Naive thymus-derived CD4-positive, alpha-beta T cell (primary cell): Measurements from ENCODE around the gene STX8. TPM values are rescaled to one million over a fixed set of nuclear protein-coding genes. Genes with fewer than 3 reads are reported as not detected.

Source experiments
- ATAC-seq: fragments of 150-1000 bp; cut with Tn5 transposase; 2 replicates; pipeline ENCODE4 v1.10.0; 2021; ENCODE audit warnings: mild to moderate bottlenecking, moderate library complexity
- CTCF ChIA-PET: fragments of 350-600 bp; sonication (Branson Sonifier 250); formaldehyde crosslinking; loops from one replicate; lab custom pipeline; 2021; ENCODE audit warnings: antibody characterized with exemption; lab: Charles Lee
- POLR2A ChIA-PET: fragments of 350-600 bp; sonication (Branson Sonifier 250); formaldehyde crosslinking; loops from one replicate; lab custom pipeline; 2021; ENCODE audit warnings: antibody characterized with exemption, inconsistent platforms; lab: Charles Lee
- DNase-seq, 9 donors: peaks; one replicate each; pipeline versions ENCODE4 v3.0.0 to v3.0.0-alpha.2; 2020 to 2022; ENCODE audit warnings: mixed read lengths in 1 of 9
- H3K27ac ChIP-seq: one replicate; pipeline ENCODE4 v1.7.0; 2013; ENCODE audit warnings: mild to moderate bottlenecking, low read depth, low read length, moderate library complexity
- H3K27me3 ChIP-seq, 2 donors: one replicate each; pipeline ENCODE4 v1.7.0; 2013; ENCODE audit warnings: low read length in 2 of 2, mild to moderate bottlenecking in 2 of 2, moderate library complexity in 2 of 2; ENCODE audit not compliant: control insufficient read depth in 2 of 2, insufficient read depth in 2 of 2
- H3K36me3 ChIP-seq, 3 experiments: 1 replicate in 2 of 3; 2 replicates in 1 of 3; pipeline ENCODE4 v1.7.0; 2013; ENCODE audit warnings: low read length in 3 of 3, mild to moderate bottlenecking in 3 of 3, moderate library complexity in 1 of 3; ENCODE audit not compliant: insufficient read depth in 3 of 3, control insufficient read depth in 2 of 3
- H3K4me1 ChIP-seq, 2 donors: one replicate each; pipeline ENCODE4 v1.7.0; 2013; ENCODE audit warnings: low read length in 2 of 2, mild to moderate bottlenecking in 2 of 2, moderate library complexity in 1 of 2; ENCODE audit not compliant: control insufficient read depth in 2 of 2, insufficient read depth in 2 of 2
- H3K4me3 ChIP-seq: 2 replicates; pipeline ENCODE4 v1.7.0; 2013; ENCODE audit warnings: mild to moderate bottlenecking, low read length
- H3K9me3 ChIP-seq, 3 experiments: 1 replicate in 2 of 3; 2 replicates in 1 of 3; pipeline ENCODE4 v1.7.0; 2013; ENCODE audit warnings: low read length in 3 of 3; ENCODE audit not compliant: control insufficient read depth in 2 of 3
- H3K27ac Mint-ChIP-seq, 9 donors: one replicate each; pipeline ENCODE4 v1.8.0; 2020 to 2022; ENCODE audit warnings: mixed read lengths in 9 of 9, mild to moderate bottlenecking in 8 of 9, moderate library complexity in 5 of 9, inconsistent platforms in 2 of 9
- H3K27me3 Mint-ChIP-seq, 5 donors: one replicate each; pipeline ENCODE4 v1.8.0; 2021 to 2022; ENCODE audit warnings: mixed read lengths in 5 of 5, mild to moderate bottlenecking in 1 of 5
- H3K36me3 Mint-ChIP-seq, 5 donors: one replicate each; pipeline ENCODE4 v1.8.0; 2020 to 2022; ENCODE audit warnings: mixed read lengths in 5 of 5, mild to moderate bottlenecking in 3 of 5, inconsistent platforms in 1 of 5
- H3K4me1 Mint-ChIP-seq, 7 donors: one replicate each; pipeline ENCODE4 v1.8.0; 2020 to 2022; ENCODE audit warnings: mixed read lengths in 7 of 7, mild to moderate bottlenecking in 3 of 7, inconsistent platforms in 1 of 7
- H3K4me3 Mint-ChIP-seq, 10 donors: one replicate each; pipeline ENCODE4 v1.8.0; 2020 to 2022; ENCODE audit warnings: mild to moderate bottlenecking in 10 of 10, mixed read lengths in 10 of 10, moderate library complexity in 6 of 10, inconsistent platforms in 2 of 10
- H3K9me3 Mint-ChIP-seq, 11 donors: one replicate each; pipeline ENCODE4 v1.8.0; 2020 to 2022; ENCODE audit warnings: mixed read lengths in 11 of 11, mild to moderate bottlenecking in 4 of 11, inconsistent platforms in 1 of 11, moderate library complexity in 1 of 11
- intact Hi-C, 2 donors: fragments of 100-400 bp; cut with micrococcal nuclease; formaldehyde crosslinking; loops; one replicate each; pipeline ENCODE4 v1.15.1; 2023
- polyA plus RNA-seq, 2 donors: library from polyadenylated mRNA; unstranded; fragments of 300-500 nt; fragmentation: Illumina TruSeq; gene quantifications; one replicate each; pipeline ENCODE4 v1.2.3, GENCODE V29; 2021
- total RNA-seq, 6 experiments: library from RNA in 5 of 6; stranded (reverse) in 5 of 6; gene quantifications; 1 replicate in 5 of 6; 2 replicates in 1 of 6; pipeline ENCODE4 v1.2.3 and lab custom pipeline; 2021 to 2026

The STX8 gene
- total and polyA plus RNA-seq, 7 experiments from 2014 or later = 45.1 to 116 (median 67.5) TPM

DNA sequence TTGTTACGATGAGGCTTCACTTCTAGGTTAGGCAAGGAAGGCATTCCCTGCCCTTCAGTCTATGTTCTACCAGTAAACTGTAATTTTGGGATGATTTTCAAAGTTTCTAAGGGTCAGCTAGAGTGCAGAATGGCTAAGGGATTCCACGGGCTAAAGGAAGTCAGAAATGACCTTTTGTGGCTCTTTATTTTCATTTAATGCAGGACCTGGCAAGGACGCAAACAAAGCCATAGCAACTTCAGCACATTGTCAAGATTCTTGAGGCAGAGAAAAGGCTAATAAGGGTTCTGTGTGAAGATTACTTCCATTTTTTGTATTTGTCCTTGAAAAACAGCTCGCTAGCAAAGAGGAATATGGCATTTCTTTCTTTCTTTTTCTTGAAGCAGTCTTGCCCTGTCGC is 76.6 kb downstream of the STX8 start:
- intact Hi-C loops = no loop called here
- H3K27me3 ChIP-seq = no peaks in the 10 kb centered on the region
- no peaks in the 10 kb centered on the region for H3K9me3 ChIP-seq
- Mint-ChIP-seq H3K27me3 (no peaks in the 10 kb centered on the region), H3K27ac (no peak overlapping the region), H3K36me3 (peaks cover 0 to 56% (median 17%) of the 10 kb centered on the region in 5 donors), H3K9me3 (no peaks in the 10 kb centered on the region), H3K4me1 (peaks cover 0 to 5% (median 0%) of the 10 kb centered on the region in 7 donors), H3K4me3 (no peak overlapping the region)
- POLR2A ChIA-PET = interaction anchor here (0.6 kb wide), 1 partner anchor 118 kb away, joined by 3 read pairs; no protein-coding TSS in a partner anchor
- peaks cover 0 to 15% (median 0%) of the 10 kb centered on the region in 3 experiments for H3K36me3 ChIP-seq
- ATAC-seq = no peak
- CTCF ChIA-PET = interaction anchor here (0.6 kb wide), 1 partner anchor 715 kb away, joined by 3 read pairs; no protein-coding TSS in a partner anchor
- no peak overlapping the region for H3K27ac ChIP-seq
- no peak overlapping the region for H3K4me3 ChIP-seq
- no peaks in the 10 kb centered on the region for H3K4me1 ChIP-seq
- DNase-seq = no peak

DNA sequence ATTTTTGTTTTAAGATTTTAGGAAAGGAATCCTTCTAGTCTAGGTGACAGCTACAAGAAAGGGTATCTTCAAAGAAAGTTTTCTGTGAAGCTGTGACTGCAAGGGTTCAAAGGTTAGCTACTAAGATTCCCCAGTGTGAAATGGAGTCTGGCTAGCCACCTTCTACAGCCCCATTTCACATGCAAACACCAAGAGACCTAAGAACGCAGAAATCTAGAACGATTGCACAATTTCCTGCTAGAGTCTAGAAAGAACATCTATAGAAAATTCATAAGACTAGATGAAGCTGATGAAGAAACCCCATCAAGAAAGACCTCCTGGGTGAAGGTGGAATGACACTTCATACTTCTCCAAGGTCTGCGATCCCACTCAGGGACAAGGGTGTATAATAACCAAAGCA is 77.1 kb downstream of the STX8 start:
- no peaks in the 10 kb centered on the region for H3K9me3 ChIP-seq
- Mint-ChIP-seq H3K27me3 (no peaks in the 10 kb centered on the region), H3K4me3 (no peak overlapping the region), H3K36me3 (peaks cover 0 to 57% (median 17%) of the 10 kb centered on the region in 5 donors), H3K4me1 (peaks cover 0 to 5% (median 0%) of the 10 kb centered on the region in 7 donors), H3K27ac (no peak overlapping the region), H3K9me3 (no peaks in the 10 kb centered on the region)
- intact Hi-C loops = no loop called here
- ChIA-PET CTCF (no interaction called here), POLR2A (interaction anchor here (0.6 kb wide), 1 partner anchor 117 kb away, joined by 3 read pairs; no protein-coding TSS in a partner anchor)
- no peak for DNase-seq
- H3K4me3 ChIP-seq = no peak overlapping the region
- no peaks in the 10 kb centered on the region for H3K27me3 ChIP-seq
- H3K27ac ChIP-seq = no peak overlapping the region
- H3K4me1 ChIP-seq = no peaks in the 10 kb centered on the region
- no peak for ATAC-seq
- peaks cover 0 to 15% (median 0%) of the 10 kb centered on the region in 3 experiments for H3K36me3 ChIP-seq

DNA sequence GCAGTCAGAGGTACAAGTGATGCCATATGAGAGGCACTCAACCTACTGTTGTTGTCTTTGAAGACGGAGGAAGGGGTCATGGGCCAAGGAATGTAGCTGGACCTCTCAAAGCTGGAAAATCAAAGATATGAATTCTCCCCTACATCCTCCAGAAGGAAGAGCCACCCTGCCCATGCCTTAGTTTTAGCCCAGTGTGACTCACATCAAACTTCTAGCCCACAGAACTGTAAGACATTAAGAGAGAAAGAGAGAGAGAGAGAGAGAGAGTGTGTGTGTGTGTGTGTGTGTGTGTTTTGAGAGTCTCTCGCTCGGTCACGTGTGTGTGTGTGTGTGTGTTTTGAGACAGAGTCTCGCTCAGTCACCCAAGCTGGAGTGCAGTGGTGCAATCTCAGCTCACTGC is 87.1 kb downstream of the STX8 start:
- intact Hi-C loops = no loop called here
- Histone ChIP-seq H3K9me3 (no peaks in the 10 kb centered on the region), H3K4me1 (no peaks in the 10 kb centered on the region), H3K27ac (no peak overlapping the region), H3K27me3 (no peaks in the 10 kb centered on the region), H3K4me3 (no peak overlapping the region), H3K36me3 (peaks cover 0 to 10% (median 5%) of the 10 kb centered on the region in 3 experiments)
- DNase-seq (no peak), ATAC-seq (no peak)
- no peaks in the 10 kb centered on the region for H3K27me3 Mint-ChIP-seq
- ChIA-PET CTCF (interaction anchor here (1.3 kb wide), 1 partner anchor 28 kb away, joined by 4 read pairs; no protein-coding TSS in a partner anchor), POLR2A (no interaction called here)
- peaks cover 13 to 80% (median 50%) of the 10 kb centered on the region in 5 donors for H3K36me3 Mint-ChIP-seq
- peak overlapping the region in 1 of 9 donors; percentile 20 for H3K27ac Mint-ChIP-seq
- peaks cover 0 to 5% (median 0%) of the 10 kb centered on the region in 7 donors for H3K4me1 Mint-ChIP-seq
- H3K9me3 Mint-ChIP-seq = peaks cover 0 to 2% (median 0%) of the 10 kb centered on the region in 11 donors
- no peak overlapping the region for H3K4me3 Mint-ChIP-seq

DNA sequence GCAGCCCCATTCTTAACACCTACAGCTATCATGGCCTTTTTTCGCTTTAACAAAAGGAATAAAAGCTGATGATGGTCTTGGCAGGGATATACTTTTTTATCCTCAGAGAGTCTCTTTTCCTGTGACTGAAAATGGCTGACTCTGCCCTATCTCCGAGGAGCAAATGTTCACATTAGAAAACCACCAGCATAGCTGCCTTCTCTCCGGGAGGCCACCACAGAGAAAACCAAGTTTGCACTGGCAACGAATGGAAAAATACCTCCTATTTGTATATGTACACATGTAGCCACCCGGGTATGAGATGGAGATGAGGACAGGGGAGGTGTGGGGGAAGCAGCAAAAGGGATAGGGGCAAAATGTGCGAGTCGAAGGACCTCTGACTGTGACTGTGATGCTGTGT is 88.2 kb downstream of the STX8 start:
- H3K27ac Mint-ChIP-seq = no peak overlapping the region
- intact Hi-C loops = no loop called here
- H3K4me1 Mint-ChIP-seq = peaks cover 0 to 5% (median 0%) of the 10 kb centered on the region in 7 donors
- ChIA-PET CTCF (no interaction called here), POLR2A (no interaction called here)
- ATAC-seq (no peak), DNase-seq (no peak)
- H3K4me3 ChIP-seq = no peak overlapping the region
- H3K27me3 ChIP-seq = no peaks in the 10 kb centered on the region
- H3K36me3 ChIP-seq = peaks cover 0 to 10% (median 5%) of the 10 kb centered on the region in 3 experiments
- no peak overlapping the region for H3K4me3 Mint-ChIP-seq
- no peak overlapping the region for H3K27ac ChIP-seq
- peaks cover 15 to 82% (median 50%) of the 10 kb centered on the region in 5 donors for H3K36me3 Mint-ChIP-seq
- no peaks in the 10 kb centered on the region for H3K4me1 ChIP-seq
- H3K9me3 Mint-ChIP-seq = peaks cover 0 to 2% (median 0%) of the 10 kb centered on the region in 11 donors
- no peaks in the 10 kb centered on the region for H3K9me3 ChIP-seq
- no peaks in the 10 kb centered on the region for H3K27me3 Mint-ChIP-seq

DNA sequence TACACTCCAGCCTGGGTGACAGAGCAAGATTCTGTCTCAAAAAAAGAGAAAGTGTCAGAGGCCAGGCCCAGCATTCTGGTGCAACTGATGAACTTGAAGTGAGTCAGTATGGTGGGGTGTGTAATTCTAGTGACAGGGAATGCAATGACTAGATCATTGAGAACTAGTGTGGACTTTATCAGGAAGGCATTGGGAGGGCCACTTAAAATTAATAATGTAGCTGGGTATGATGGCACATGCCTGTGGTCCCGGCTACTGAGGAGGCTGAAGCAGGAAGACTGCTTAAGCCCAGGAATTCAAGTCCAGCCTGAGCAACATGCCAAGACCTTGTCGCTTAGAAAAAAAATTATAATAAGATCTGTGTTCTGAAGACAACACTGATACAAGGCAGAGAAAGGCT is 90.8 kb downstream of the STX8 start:
- Histone ChIP-seq H3K4me1 (no peaks in the 10 kb centered on the region), H3K4me3 (no peak overlapping the region), H3K27me3 (no peaks in the 10 kb centered on the region), H3K27ac (no peak overlapping the region), H3K36me3 (no peaks in the 10 kb centered on the region), H3K9me3 (no peaks in the 10 kb centered on the region)
- Mint-ChIP-seq H3K4me3 (no peak overlapping the region), H3K27ac (peak overlapping the region in 1 of 9 donors; percentile 28), H3K27me3 (no peaks in the 10 kb centered on the region), H3K36me3 (peaks cover 7 to 70% (median 33%) of the 10 kb centered on the region in 5 donors), H3K9me3 (peaks cover 0 to 2% (median 0%) of the 10 kb centered on the region in 11 donors), H3K4me1 (peaks cover 0 to 5% (median 0%) of the 10 kb centered on the region in 7 donors)
- POLR2A ChIA-PET = no interaction called here
- DNase-seq = no peak
- intact Hi-C loops = no loop called here
- CTCF ChIA-PET = no interaction called here
- ATAC-seq = no peak

DNA sequence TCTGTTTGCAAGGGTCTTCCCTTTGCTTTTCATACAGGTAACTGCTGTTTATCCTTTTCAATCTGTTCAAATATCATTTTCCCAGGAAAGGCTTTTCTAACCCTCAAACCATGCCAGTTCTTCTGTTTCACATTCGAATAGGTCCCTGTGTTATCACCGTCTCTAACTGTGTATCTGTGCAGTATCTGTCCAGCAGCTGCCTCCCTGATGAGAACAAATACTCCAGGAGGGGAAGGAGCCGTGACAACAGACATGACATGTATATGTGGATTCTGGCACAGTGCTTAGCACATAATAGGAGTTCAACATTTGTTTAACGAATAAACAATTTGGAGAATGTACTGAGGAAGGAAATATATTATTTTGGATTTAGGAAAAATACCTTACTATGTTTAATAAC is 95.7 kb downstream of the STX8 start:
- CTCF ChIA-PET = no interaction called here
- H3K4me1 Mint-ChIP-seq = peaks cover 0 to 5% (median 0%) of the 10 kb centered on the region in 7 donors
- H3K27ac Mint-ChIP-seq = peak overlapping the region in 1 of 9 donors; percentile 69
- no peaks in the 10 kb centered on the region for H3K27me3 Mint-ChIP-seq
- ATAC-seq = no peak
- Histone ChIP-seq H3K4me1 (no peaks in the 10 kb centered on the region), H3K36me3 (no peaks in the 10 kb centered on the region), H3K27me3 (no peaks in the 10 kb centered on the region), H3K9me3 (no peaks in the 10 kb centered on the region), H3K27ac (no peak overlapping the region), H3K4me3 (no peak overlapping the region)
- peaks cover 4 to 57% (median 15%) of the 10 kb centered on the region in 5 donors for H3K36me3 Mint-ChIP-seq
- no peaks in the 10 kb centered on the region for H3K9me3 Mint-ChIP-seq
- POLR2A ChIA-PET = no interaction called here
- intact Hi-C loops = no loop called here
- no peak for DNase-seq
- H3K4me3 Mint-ChIP-seq = no peak overlapping the region

DNA sequence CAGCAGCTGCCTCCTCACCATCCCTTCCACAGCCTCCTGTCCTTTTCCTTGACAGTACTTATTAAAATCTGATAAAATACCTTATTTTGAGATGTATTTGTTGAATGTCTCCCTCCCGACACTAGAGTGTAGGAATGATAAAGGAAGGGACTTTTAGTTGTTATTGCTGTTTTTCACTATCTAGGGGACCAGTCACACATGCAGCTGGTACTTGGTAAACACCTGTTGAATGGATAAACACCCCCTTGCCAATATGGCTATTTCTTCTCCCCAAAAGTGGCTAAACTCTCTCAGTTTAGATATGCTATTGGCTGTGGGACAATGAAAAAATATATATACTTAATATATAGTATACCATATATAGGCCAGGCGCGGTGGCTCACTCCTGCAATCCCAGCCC is 96.7 kb downstream of the STX8 start:
- Histone ChIP-seq H3K9me3 (no peaks in the 10 kb centered on the region), H3K27me3 (no peaks in the 10 kb centered on the region), H3K36me3 (no peaks in the 10 kb centered on the region), H3K27ac (no peak overlapping the region), H3K4me3 (no peak overlapping the region), H3K4me1 (no peaks in the 10 kb centered on the region)
- Mint-ChIP-seq H3K36me3 (peaks cover 4 to 49% (median 8%) of the 10 kb centered on the region in 5 donors), H3K27me3 (no peaks in the 10 kb centered on the region), H3K9me3 (no peaks in the 10 kb centered on the region), H3K4me3 (no peak overlapping the region), H3K27ac (no peak overlapping the region), H3K4me1 (peaks cover 0 to 7% (median 0%) of the 10 kb centered on the region in 7 donors)
- ChIA-PET CTCF (no interaction called here), POLR2A (no interaction called here)
- intact Hi-C loops = no loop called here
- DNase-seq = no peak
- no peak for ATAC-seq
